ENCODE results near the gene PLCB1. TPM values are rescaled to one million over a fixed set of nuclear protein-coding genes. Genes with fewer than 3 reads are reported as not detected.
"Not testable (repeated sequence)": the region's sequence is repeated elsewhere in the genome, so short reads cannot be mapped to it uniquely, and the experiment has no call there.

The PLCB1 gene
- total RNA-seq, 1 donor from 2014 or later, result 2.0 TPM

DNA sequence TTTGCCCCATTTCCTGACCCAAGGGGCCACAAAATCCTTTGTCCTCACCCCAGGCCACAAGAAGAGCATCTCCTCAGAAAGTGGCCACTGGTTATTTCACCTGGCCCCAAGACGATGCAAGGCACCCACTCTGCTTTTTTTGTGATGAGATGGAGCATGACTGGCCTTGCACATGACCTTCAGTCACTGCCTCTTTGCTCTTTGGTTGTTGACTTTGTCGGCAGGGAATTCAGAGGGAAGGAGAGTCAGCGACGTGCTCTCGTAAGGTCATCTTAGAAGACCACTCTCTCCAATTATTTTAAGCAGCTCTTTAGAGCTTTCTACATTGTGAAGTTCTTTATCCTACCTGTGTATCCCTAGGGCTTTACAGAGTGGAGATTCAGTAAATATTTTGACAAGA, 306.7 kb downstream of the PLCB1 start:
- peak; percentile 69 for DNase-seq (ENCODE audit: low read depth)

DNA sequence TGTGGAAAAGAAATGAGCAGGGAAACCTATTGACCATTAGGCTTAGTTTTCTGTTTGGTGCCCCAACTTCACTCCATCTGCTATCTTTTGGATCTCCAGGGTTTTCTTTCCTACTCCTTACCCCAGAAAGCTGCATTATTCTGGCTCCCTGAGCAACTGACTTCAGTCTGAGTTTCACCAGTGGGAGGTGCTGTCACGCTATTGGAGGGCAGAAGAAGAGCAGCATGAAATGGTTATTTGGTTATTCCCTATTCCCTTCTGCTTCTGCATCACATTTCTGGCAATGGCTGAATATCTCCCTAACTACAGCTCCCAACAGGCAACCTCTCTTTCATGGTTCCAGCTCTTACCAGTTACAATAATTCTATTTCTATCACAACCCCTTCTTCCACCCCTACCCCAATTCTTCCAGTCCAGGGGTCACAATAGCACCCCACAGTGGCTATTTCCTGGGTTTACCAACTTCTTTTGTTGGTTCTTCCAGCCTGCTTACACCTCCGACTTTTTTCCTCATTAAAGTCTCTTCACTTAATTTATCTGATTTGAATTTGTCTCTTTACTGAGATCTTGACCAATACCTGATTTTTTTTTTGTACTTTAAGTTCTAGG, 311.5 kb downstream of the PLCB1 start:
- no peak for DNase-seq (ENCODE audit: low read depth)

DNA sequence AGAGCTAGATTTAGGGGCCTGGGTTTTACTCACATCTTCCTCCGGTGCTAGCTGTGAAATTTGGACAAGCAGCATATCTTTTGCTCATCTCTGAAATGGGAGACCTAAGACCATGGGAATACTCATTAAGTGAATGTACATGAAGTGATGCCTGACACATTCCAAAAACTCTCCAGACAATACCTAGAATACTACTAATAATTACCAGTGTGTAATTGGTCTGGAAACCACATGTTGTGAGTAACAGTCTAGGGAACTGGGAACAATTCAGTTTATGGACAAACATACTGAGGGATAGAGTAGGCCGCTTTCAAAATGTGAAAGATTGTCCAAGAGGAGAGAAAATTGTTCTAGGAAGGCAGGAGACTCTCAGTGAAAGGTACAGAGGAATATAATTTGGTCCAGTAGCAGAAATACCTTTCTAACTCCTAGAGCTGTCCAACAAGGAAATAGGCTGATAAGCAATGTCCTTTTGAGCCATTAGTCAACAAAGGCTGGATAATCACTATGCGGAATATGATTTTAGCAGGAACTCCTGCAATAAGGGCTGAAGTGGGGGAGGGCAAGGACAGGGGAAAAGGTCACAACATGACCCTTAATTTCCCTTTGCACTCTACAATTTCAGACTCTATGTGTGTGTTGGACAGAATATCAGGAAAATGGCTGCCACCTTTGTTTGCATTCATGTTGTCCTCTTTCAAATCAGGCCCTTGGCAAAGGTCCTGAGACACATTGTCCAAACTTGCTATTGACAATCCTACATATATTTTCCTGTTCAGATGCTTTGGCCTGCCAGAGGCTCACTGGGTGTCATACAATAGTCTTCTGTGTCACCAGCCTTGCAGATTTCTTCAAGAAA, 315.4 kb downstream of the PLCB1 start:
- DNase-seq (ENCODE audit: low read depth), result no peak

DNA sequence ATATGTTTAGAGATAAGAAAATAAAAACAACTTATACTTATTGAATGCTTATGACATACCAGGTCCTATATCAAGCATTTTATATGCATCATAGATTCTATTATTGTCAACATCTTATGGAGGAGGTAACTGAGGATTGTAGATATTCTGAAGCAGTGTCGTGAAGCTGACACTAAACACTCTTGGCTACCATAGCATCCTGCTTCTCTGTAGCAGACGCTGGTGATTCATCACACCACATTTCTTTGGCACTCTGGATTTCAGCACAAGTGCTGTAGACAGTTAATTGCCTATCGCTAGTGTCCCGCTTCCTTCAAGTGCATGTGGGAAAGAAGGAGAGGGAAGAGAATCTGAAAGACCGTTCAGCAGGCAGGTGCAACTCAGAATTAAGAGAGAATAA, 317.1 kb downstream of the PLCB1 start:
- DNase-seq (ENCODE audit: low read depth), result no peak

DNA sequence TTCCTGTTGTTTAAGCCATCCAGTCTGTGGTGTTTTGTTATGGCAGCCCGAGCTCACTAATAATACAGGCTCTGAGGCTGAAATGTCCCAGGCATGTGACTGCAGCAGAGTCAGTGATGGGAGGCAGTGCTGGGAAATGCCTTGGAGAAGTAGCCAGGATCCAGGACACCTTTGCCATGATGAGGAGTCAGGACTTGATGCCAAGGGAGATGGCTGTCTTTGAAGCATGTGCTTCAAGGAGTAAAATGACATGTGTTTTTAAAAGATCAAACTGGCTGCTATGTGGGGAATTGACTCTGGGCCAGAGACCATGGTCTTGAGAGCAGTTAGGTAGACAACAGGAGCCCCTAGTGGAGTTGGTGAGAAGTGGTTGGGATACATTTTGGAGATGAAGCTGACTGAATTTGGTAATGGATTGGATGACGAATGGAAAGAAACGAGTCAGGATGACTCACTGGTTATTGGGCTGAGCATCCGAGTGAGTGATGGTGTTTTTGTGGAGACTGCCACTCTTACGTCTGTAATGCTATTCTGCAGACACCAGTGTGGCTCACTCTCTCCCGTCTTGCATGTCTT, 322.2 kb downstream of the PLCB1 start:
- DNase-seq (ENCODE audit: low read depth), result peak; percentile 81

DNA sequence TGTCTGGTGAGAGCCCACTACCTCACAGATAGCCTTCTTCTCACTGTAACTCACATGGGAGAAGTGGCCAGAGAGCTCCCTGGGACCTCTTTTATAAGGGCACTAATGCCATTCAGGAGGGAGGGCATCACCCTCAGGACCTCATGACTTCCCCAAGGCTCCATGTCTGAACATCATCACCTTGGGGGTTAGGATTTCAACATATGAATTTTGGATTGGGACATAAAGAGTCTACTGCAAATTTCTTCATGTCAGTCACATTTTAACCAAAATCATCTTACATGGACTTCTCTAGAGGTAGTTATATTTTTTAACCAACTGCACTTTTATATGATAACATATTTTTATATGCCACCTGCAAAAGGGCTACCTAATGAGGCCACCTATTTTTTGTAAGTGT, 324.7 kb downstream of the PLCB1 start:
- DNase-seq (ENCODE audit: low read depth), result no peak

DNA sequence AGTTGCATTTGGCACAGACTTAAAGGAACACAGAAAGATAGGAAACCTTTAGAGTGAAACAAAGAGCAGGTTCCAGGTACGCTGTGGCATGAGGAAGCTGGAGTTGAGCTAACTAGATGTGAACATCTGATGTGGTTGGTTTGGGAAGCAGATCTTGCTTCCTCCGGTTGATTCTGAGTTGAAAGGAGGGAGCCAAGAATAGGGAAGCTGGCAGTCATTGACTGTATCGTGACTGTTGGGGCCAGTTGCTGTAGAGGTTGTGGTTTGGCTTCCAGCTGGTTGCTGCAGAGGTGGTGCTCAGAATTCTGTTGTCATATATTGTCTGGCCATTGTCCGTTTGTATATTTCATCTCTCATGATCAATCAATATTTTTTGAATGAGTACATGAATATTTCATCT, 325.9 kb downstream of the PLCB1 start:
- DNase-seq (ENCODE audit: low read depth), result no peak

DNA sequence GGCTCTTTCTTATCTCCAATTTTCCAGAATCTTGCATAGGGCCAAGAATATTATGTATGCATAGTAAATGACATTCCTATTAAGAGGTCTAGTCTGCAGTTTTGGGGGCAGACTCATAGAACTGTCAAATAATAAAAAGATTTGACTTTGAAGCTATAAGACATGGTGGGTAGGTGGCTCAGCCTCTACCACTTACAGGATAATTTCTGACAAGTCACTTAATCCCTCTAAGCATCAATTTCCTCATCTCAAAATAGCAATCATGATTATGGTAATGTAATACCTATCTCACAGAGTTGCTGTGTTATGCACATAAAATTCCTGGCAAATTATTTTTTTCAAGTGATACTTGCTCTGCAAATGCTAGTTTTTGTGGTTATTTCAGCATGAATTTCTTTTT, 329.1 kb downstream of the PLCB1 start:
- DNase-seq (ENCODE audit: low read depth), result no peak

DNA sequence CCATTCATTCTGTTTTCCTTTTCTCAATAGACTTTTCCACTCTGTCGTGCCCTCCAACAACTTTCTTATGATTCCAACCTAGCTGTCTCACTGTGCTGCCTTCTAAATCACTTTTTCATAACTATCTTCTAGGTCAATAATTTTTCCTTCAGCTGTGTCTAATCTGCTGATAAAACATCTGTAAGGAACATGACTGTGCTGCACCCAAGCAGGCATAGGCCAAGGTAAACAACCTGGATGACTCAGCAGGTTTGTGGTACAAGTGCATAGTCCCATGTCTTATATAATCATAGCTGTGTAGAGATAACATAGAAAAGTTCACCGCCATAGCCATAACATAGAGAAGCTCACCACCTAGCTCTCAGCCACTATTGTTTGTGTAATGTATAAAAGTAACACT, 332.3 kb downstream of the PLCB1 start:
- DNase-seq (ENCODE audit: low read depth), result no peak

DNA sequence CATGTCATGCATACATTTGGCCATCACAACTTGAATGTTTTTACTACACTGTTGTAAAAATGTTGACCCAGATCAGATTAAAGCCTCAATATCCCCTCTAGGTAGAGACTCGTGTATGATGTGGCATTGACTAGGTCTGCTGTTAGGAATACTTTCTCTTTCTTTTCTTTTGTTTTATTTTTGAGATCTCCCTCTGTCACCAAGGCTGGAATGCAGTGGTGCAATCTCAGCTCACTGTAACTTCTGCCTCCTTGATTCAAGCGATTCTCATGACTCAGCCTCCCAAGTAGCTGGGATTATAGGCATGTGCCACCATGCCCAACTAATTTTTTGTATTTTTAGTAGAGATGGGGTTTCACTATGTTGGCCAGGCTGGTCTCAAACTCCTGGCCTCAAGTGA, 334.7 kb downstream of the PLCB1 start:
- DNase-seq (ENCODE audit: low read depth), result not testable (repeated sequence)

DNA sequence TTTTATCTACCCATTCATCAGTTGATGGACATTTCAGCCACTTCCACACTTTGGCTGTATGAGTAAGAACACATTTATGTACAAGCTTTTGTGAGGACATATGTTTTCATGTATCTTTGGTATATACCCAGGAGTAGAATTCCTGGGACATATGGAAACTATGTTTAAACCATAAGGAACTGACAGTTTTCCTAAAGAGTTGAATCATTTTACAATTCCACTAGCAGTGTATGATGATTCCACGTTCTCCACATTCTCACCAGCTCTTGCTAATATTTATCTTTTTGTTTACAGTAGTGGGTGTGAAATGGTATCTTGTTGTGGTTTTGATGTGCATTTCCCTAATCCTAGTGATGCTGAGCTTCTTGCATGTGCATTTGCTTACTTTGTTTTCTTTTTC, 338.1 kb downstream of the PLCB1 start:
- no peak for DNase-seq (ENCODE audit: low read depth)

DNA sequence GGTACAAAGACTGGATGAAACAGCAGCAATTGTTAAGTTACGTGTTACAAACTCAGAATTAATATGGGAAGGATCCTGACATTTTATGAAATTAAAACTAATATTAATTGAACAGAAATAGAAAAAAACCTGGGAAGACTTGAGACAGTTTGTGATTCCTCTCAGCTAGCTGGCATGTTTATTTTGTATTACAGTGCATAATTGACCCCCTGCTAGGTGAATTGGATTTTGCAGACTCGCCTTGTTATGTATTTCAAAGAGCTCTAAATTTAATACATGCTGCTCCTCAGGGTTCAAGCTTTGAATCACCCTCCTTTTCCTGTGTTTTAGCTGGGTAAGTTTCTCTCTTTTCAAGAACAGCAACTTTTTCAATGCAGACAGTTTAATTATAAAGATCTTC, 339.4 kb downstream of the PLCB1 start:
- no peak for DNase-seq (ENCODE audit: low read depth)

DNA sequence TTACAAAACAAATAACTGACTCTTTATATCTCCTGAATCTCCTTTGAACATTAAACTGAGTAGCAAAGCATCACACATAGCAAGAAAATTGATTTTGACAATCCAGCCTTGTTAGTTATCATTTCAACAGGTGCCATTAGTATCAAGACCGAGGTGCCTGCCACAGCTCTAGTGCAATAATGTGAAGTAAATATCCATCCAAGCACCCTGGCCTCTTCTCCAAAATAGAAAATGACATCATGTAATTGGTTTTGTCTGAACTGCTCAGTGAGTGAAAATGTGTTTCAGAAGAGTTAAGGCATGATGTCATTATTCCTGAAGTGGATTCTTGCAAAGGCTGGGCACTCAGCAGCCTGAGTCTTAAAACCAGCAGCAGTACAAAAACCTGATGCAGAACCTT, 341.4 kb downstream of the PLCB1 start:
- no peak for DNase-seq (ENCODE audit: low read depth)

DNA sequence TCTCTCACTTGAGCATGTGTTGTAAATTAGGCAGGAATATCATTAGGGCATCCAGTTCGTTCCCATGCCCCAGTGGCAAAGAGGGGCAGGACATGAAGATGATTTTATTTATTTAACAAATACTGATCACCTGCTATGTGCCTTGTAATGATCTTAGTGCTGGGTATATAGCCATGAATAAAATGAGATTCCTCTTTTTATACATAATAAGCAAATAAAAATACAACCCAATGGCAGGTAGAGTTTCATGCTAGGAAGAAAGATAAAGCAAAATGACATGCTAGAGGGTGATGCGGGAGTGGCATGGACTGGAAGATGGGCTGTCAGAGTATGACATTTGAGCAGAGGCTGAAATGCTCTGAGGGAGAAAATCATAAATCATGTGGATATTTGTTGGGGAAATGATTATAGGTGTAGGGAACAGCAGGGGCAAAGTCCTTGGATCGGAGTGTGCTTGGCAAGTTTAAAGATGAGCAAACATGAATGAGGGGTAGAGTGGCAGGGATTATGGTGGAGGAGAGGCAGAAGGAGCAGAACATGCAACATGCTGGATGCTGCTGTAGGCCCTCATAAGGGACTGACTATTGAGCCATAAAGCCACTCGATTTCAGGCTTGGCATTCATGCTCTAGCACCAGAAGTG, 342.1 kb downstream of the PLCB1 start:
- no peak for DNase-seq (ENCODE audit: low read depth)

DNA sequence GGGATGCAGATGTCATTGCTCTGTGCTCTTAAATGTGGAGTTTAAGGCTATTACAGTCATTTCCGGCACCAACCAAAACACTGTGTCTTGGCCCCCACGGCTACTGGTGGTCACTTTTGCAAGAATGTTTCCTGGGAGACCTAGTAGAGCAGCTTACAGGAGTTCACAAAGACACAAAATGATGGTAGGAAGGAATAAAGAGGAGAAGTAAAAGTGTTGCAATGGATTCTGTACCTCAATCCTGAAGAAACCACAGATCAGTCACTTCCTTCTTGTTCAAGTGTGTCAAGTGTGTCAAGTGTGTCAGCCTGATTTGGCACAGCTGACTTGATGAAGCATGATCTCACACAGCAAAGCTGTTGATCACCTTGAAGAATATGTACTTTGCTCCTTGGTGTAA, 344.0 kb downstream of the PLCB1 start:
- DNase-seq (ENCODE audit: low read depth), result peak; percentile 31

DNA sequence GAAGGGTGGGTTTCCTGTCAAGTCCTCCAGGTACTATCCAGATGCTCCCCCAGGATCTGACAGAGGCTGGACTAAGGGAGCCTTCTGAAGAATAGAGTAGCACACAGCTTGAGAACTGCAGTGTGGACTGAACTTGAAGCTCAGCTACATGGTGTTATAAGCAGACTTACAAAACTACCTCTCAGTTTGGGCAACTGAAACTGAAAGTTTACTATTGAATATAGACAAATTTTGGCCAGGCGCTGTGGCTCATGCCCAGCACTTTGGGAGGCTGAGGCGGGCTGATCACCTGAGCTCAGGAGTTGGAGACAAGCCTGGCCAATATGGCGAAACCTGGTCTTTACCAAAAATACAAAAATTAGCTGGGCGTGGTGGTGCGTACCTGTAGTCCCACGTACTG, 348.5 kb downstream of the PLCB1 start:
- DNase-seq (ENCODE audit: low read depth), result no peak

DNA sequence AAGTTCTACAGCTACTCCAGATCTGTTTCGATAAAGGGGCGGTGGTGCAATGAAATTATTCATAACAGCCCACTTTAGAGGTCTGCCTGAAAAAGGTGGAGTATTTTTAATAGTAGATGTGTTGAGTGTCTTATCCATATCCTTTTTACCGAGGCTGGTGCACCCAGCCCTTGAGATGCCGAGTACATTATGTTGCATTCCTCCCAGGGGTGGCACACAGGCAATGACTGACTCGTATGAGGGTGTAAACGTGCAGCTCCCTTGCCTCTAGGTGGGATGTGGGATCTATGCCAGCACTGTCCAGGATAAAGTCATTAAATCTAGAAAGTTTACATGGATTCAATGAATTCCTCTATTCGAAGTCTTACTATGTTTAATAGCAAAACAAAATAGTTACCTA, 355.6 kb downstream of the PLCB1 start:
- DNase-seq (ENCODE audit: low read depth), result peak; percentile 6

DNA sequence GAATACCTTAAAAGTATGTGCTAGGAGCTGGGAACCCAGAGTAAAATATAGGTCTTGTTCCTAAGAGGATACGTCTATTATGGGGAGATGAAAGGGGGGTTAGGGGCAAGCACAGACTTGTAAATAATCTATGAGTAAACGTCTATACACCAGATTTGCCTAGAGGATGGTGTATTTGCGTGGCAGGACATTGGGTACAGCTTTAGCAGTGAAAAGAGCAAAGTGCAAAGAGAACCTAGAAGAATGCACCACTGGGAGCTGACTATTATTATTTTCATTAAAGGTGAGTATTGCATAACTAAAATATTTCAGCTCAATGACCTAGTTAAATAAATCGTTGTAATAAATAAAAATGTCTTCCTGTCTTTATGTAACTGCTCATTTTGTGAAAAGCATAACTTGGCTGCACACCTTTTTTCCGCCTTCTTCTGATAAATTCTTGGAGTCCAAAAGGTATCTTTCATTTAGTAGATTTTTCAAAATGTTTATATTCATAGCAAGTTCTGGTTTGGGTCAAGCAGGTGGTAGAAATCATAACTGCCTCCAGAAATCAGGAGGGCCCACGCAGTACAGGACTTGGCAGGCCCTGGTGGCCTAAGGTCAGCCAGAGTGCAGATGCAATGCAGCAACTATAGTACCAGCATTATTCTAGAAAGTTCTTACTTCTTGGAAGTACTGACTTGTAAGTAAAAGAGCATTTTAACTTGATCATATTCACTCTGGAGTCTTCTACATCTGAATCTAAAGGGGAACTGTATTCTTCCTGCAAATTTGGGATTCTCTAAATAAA, 357.2 kb downstream of the PLCB1 start:
- DNase-seq (ENCODE audit: low read depth), result no peak

DNA sequence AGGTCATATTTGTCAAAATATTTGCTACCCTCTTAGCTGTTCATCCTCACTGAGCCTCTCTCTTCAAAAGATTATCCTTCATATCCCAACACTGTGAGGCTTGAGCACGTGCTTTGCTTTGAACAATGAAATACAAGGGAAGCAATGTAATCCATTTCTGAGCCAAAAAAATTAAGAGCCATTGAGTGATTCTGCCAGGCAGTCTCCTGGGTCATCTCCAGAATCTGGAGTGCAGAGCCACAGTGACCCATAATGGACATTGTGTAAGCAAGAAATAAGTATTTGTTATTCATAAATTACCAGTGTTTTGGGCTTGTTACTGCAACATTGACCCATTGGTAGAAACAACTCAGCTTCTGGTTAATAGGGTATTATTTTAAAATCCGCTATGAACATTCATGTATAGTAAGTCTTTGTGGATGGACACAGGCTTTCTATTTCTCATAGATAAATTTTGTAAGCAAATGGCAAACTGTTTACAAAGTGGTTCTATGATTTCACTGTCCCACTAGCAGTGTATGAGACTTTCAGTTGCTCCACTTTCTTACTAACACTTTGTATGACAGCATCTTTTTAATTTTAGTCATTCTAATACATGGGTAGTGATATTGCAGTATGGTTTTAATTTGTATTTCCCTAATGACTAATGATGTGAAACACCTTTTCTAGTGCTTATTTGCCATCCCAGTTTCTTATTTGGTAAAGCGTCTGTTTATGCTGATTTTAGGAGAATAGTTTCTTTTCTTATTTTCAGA, 358.2 kb downstream of the PLCB1 start:
- DNase-seq (ENCODE audit: low read depth), result no peak

DNA sequence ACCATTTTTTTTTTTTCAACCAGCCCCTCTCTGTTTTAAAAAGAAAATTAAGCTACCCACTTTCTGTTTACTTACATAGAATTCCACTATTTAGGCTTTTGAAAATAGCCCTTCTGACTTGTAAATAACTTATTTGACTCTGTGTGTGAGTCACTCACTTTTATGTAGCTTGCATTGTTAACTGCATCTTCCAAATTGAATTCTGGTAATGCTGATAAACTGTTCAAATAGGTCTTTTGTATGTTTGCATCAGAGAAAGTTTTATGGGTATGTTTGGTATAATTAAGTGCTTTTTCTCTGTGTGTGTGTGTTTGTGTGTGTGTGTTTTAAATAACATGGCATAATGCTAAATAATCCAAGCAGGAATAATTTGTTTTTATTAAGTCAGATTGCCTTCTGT, 360.1 kb downstream of the PLCB1 start:
- DNase-seq (ENCODE audit: low read depth), result peak; percentile 56

DNA sequence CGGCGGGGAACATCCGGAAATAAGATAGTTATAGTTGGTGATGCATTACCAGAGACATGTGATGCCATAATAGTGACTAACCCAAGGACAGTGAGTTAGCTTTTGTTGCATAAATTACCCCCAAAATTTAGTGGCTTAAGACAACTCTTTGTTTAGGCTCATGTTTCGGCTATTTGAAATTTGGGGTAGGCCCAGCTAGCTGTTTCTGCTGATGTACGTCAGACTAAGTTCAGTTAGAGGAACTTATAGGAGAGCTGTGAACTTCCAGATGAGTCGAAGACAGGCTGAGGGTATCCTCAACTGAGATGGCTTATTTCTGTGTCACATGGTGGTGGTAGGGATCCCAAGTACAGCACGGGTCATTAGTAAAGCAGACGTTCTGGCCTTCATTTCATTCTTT, 366.5 kb downstream of the PLCB1 start:
- DNase-seq (ENCODE audit: low read depth), result no peak
